ENCODE measurements around the gene TSR3. TPM values are rescaled to one million over a fixed set of nuclear protein-coding genes. Genes with fewer than 3 reads are reported as not detected.

TSR3 gene
- total RNA-seq, 1 donor, result 42.7 TPM

GRCh38 chr16:1327619-1327947 is 24.1 kb downstream of the TSR3 start:
- H3K4me3 ChIP-seq (ENCODE audit: low read depth, low read length), result no peak overlapping the region
- no peak for TF ChIP-seq CTCF (IDR thresholded peaks at IDR 0.05; ENCODE audit: insufficient read depth, low read depth, low read length)
- DNase-seq (ENCODE audit: low read depth), result no peak

GRCh38 chr16:1326946-1327618 is 24.6 kb downstream of the TSR3 start:
- TF ChIP-seq CTCF (IDR thresholded peaks at IDR 0.05; ENCODE audit: insufficient read depth, low read depth, low read length), result no peak
- no peak overlapping the region for H3K4me3 ChIP-seq (ENCODE audit: low read depth, low read length)
- no peak for DNase-seq (ENCODE audit: low read depth)

DNA sequence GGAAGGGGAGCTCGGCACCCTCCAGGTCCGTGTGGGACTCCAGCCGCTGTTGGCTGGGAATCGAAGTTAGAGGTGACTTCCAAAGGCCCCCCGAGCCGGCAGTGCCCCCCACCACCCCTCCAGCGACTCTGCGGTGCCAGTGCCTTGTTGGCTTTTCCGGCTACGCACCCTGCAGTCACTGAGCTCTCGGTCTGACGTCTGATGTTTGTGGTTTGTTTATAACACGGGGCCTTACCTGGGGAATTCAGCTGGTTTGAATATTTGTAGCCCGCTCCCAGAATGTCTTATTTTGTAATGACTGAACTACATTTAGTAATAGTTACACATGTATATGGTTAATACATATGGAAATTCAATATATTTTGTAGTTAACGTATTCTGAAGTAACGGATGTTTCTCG is 25.3 kb downstream of the TSR3 start:
- no peak for DNase-seq (ENCODE audit: low read depth)
- H3K4me3 ChIP-seq (ENCODE audit: low read depth, low read length), result no peak overlapping the region
- TF ChIP-seq CTCF (IDR thresholded peaks at IDR 0.05; ENCODE audit: insufficient read depth, low read depth, low read length), result no peak

DNA sequence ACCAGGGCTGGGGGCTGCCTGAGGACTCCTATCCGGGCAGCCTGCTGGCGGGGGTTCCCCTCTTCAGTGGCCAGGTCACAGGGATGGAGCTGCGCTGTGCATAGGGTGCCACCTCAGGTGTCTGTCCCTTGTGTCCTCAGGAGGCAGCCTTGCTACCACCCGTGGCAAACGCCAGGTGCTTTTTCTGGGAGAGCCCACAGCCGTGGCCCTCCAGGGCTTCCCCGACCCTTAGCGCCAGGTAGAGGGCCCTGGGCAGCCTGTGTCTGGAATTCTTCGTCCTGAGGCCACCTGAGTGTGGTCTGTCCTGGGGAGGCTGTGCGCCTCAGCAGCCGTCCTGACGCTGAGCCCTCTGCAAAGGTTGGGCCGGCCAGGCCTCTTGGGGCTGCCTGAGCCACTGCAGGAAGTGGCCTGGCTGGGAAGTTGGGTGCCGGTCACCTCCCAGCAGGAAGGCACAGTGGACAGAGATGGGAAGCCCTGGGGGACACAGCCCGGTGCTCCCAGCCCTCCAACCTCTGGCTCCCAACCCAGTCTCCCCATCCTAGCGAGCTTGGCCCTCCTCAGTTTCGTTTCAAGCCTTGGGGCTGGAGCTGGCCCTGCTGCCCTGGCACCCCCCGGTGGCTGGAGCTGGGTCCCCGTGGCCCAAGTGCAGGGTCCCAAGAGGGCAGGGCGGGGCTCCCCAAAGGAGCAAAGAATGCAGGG is 25.9 kb downstream of the TSR3 start:
- no peak for DNase-seq (ENCODE audit: low read depth)
- no peak for TF ChIP-seq CTCF (IDR thresholded peaks at IDR 0.05; ENCODE audit: insufficient read depth, low read depth, low read length)
- no peak overlapping the region for H3K4me3 ChIP-seq (ENCODE audit: low read depth, low read length)

DNA sequence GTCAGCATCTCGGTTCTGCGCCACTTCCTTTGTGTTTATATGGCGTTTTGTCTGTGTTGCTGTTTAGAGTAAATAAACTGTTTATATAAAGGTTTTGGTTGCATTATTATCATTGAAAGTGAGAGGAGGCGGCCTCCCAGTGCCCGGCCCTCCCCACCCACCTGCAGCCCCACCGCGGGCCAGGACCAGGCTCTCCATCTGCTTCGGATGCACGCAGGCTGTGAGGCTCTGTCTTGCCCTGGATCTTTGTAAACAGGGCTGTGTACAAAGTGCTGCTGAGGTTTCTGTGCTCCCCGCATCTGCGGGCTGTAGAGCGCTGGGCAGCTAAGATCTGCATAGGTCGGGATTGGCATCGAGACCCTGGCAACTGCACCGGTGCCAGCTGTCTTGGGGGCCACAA is 26.4 kb downstream of the TSR3 start:
- TF ChIP-seq CTCF (IDR thresholded peaks at IDR 0.05; ENCODE audit: insufficient read depth, low read depth, low read length), result no peak
- no peak overlapping the region for H3K4me3 ChIP-seq (ENCODE audit: low read depth, low read length)
- no peak for DNase-seq (ENCODE audit: low read depth)

DNA sequence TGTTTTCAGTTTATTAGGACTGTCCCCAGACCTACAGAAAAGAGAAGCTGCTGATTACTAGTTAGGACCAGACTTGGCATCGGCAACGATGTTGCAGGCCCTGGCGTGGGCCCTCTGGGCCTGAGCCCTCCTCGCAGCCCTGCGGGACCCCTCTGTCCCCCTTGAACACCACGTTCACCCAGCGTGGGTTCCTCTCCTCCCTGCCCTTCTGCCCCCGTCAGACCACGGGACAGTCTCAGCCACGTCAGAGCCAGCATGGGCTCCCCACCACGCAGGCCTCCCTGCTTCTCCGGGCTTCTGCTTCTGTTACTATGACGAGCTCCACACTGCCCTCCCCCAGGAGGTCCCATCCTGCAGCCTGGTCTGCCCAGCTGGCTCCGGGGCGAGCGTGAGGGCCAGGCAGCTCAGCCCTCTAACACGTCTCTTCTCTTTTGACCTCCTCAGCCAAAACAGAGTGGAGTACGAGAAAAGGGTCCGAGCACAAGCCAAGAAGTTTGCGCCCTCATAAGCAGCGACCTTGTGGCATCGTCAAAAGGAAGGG is 27.3 kb downstream of the TSR3 start:
- no peak for TF ChIP-seq CTCF (IDR thresholded peaks at IDR 0.05; ENCODE audit: insufficient read depth, low read depth, low read length)
- no peak for DNase-seq (ENCODE audit: low read depth)
- no peak overlapping the region for H3K4me3 ChIP-seq (ENCODE audit: low read depth, low read length)

Data from fibroblast of villous mesenchyme (primary cell).